NCI-H526 (cell line): ENCODE data around the gene SMIM45.
A peak's percentile ranks its signal among the peaks of the same experiment; 100 is the strongest.

Source experiments
- DNase-seq, 2 experiments: peaks; one replicate each; lab custom pipeline; 2025; lab: John Stamatoyannopoulos, UW

Gene SMIM45

GRCh38 chr22:41969110-41969646 lies 17.2 kb downstream of the SMIM45 start, which contains the start of gene SEPTIN3:
Gene SEPTIN3, plus strand, starts transcription at chr22:41969443. Its CDS starts 2,050 bp downstream, at chr22:41971493.
- no peak for DNase-seq

GRCh38 chr22:41970601-41971000 lies 18.7 kb downstream of the SMIM45 start:
- DNase-seq, result no peak

GRCh38 chr22:41971431-41971830 lies 19.5 kb downstream of the SMIM45 start:
- DNase-seq, result no peak

- no peak for DNase-seq
Measured at GRCh38 chr22:41974691-41975290, 22.8 kb downstream of the SMIM45 start.

GRCh38 chr22:41975299-41976069 lies 23.5 kb downstream of the SMIM45 start:
- DNase-seq, result no peak

GRCh38 chr22:41976070-41976901 lies 24.3 kb downstream of the SMIM45 start:
- peak in 1 of 2 experiments; percentile 53 for DNase-seq

GRCh38 chr22:41976961-41977566 lies 25.1 kb downstream of the SMIM45 start:
- DNase-seq, result peak; percentile 19 to 52

GRCh38 chr22:41978732-41979131 lies 26.8 kb downstream of the SMIM45 start:
- no peak for DNase-seq

GRCh38 chr22:41979423-41980250 lies 27.7 kb downstream of the SMIM45 start:
- no peak for DNase-seq

- DNase-seq, result no peak
Measured at GRCh38 chr22:41982865-41983264, 30.9 kb downstream of the SMIM45 start.

GRCh38 chr22:41983513-41984405 lies 31.8 kb downstream of the SMIM45 start:
- DNase-seq, result no peak

- no peak for DNase-seq
Measured at GRCh38 chr22:41987276-41987675, 35.3 kb downstream of the SMIM45 start.

- no peak for DNase-seq
Measured at GRCh38 chr22:41989246-41989645, 37.3 kb downstream of the SMIM45 start.

- DNase-seq, result no peak
Measured at GRCh38 chr22:41991111-41991510, 39.2 kb downstream of the SMIM45 start.

- DNase-seq, result no peak
Measured at GRCh38 chr22:41992496-41992895, 40.5 kb downstream of the SMIM45 start.

GRCh38 chr22:41995211-41995610 lies 43.3 kb downstream of the SMIM45 start:
- DNase-seq, result no peak

GRCh38 chr22:41996826-41997225 lies 44.9 kb downstream of the SMIM45 start:
- DNase-seq, result no peak

- no peak for DNase-seq
Measured at GRCh38 chr22:41998361-41999261, 46.7 kb downstream of the SMIM45 start, which contains the start of gene WBP2NL. Gene WBP2NL, plus strand, starts transcription at chr22:41998788. Its CDS starts 31 bp downstream, at chr22:41998819.

GRCh38 chr22:42000466-42000865 lies 48.5 kb downstream of the SMIM45 start:
- DNase-seq, result no peak
